ENCODE data around the gene KDM5A. TPM values are rescaled to one million over a fixed set of nuclear protein-coding genes. Genes with fewer than 3 reads are reported as not detected.

The KDM5A gene
- polyA plus RNA-seq, 1 of the 3 experiments (the other 2 are of a cell fraction), result 6.2 TPM

DNA sequence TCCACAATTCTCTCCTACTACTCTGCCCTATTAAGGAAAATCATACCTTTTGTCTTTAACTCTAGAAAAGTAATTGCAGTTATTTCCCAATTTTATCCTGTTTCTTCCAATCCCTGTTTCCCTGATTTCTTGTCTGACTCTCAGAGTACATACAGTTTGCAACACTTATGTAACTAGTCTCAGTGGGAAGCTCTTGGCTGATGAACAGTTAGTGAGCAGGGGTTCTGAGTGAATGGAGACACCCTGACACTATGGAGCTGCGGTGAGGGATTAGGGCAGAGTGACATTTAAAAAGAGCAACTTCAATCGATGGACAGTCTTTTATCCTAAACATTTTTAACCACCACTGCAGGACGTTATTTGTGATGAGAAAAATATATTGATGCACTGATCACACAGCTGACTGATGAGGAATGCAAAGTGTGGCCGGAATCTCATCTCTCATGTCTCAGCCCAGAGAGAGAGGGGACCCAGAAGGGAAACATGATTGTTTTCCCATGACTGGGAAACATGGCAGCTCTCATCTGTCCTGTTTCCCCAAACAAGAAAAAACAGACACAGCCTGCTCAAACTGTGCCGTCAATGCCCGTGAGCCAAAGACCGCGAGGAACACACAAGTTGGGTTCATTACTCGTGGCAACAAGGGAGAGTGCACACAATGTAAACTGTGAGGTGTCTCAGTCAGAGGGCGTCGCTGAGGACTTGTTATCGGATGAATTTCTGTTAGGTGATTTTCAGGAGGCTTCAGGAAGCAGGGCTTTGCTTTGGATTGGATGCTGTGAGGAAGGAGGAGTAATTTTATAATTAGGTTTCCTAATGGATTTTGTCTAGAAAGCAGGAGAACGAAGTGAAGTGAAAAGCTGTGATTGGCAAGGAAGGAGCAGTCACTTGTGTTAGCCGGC is 121.3 kb downstream of the KDM5A start:
- Histone ChIP-seq H3K4me2 (no peak overlapping the region), H4K20me1 (ENCODE audit: insufficient read depth) (no peaks in the 10 kb centered on the region), H3K4me1 (ENCODE audit: control insufficient read depth in 1 of 2, insufficient read depth in 2 of 2, low read depth in 1 of 2, low read length in 1 of 2) (peaks cover 0 to 12% of the 10 kb centered on the region in 2 experiments; a peak in 1 of 4 replicates), H3K4me3 (ENCODE audit: low read depth in 2 of 2, low read length in 1 of 2) (no peak overlapping the region), H3K79me2 (ENCODE audit: insufficient read depth) (no peaks in the 10 kb centered on the region), H3K9ac (no peak overlapping the region), H3K9me3 (no peaks in the 10 kb centered on the region), H2AFZ (ENCODE audit: low read depth) (no peak overlapping the region), H3F3A (replicated peaks; ENCODE audit: insufficient read depth) (no peaks in the 10 kb centered on the region), H3K27me3 (ENCODE audit: insufficient read depth) (no peaks in the 10 kb centered on the region), H3K27ac (ENCODE audit: low read depth in 2 of 2, low read length in 1 of 2) (no peak overlapping the region; a peak in 1 of 4 replicates), H3K9me2 (no peaks in the 10 kb centered on the region), H3K36me3 (replicated peaks in 1 of 2; ENCODE audit: control insufficient read depth in 1 of 2, insufficient read depth in 2 of 2, low read length in 1 of 2) (peaks cover 0 to 4% of the 10 kb centered on the region in 2 experiments)
- TF ChIP-seq NRF1 (IDR thresholded peaks at IDR 0.05; ENCODE audit: low read depth, low read length), result no peak
- no peak for TF ChIP-seq IRF3 (IDR thresholded peaks at IDR 0.05; ENCODE audit: low read depth, low read length)
- no peak for TF ChIP-seq RFX5 (IDR thresholded peaks at IDR 0.05; ENCODE audit: low read length)
- no peak for TF ChIP-seq YY1 (IDR thresholded peaks at IDR 0.05; ENCODE audit: low read depth)
- no peak for TF ChIP-seq USF1 (IDR thresholded peaks at IDR 0.05; ENCODE audit: borderline replicate concordance, low read depth)
- no peak for TF ChIP-seq CHD2 (IDR thresholded peaks at IDR 0.05; ENCODE audit: low read length, partially characterized antibody)
- TF ChIP-seq ELF1 (IDR thresholded peaks at IDR 0.05), result no peak
- TF ChIP-seq, protein P1, sequence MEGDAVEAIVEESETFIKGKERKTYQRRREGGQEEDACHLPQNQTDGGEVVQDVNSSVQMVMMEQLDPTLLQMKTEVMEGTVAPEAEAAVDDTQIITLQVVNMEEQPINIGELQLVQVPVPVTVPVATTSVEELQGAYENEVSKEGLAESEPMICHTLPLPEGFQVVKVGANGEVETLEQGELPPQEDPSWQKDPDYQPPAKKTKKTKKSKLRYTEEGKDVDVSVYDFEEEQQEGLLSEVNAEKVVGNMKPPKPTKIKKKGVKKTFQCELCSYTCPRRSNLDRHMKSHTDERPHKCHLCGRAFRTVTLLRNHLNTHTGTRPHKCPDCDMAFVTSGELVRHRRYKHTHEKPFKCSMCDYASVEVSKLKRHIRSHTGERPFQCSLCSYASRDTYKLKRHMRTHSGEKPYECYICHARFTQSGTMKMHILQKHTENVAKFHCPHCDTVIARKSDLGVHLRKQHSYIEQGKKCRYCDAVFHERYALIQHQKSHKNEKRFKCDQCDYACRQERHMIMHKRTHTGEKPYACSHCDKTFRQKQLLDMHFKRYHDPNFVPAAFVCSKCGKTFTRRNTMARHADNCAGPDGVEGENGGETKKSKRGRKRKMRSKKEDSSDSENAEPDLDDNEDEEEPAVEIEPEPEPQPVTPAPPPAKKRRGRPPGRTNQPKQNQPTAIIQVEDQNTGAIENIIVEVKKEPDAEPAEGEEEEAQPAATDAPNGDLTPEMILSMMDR (IDR thresholded peaks at IDR 0.05), result no peak
- no peak for TF ChIP-seq SIN3A (IDR thresholded peaks at IDR 0.05; ENCODE audit: borderline replicate concordance, low read depth, low read length)
- no peak for TF ChIP-seq SMC3 (IDR thresholded peaks at IDR 0.05; ENCODE audit: low read depth, low read length)
- no peak for TF ChIP-seq MXI1 (IDR thresholded peaks at IDR 0.05; ENCODE audit: low read depth, low read length)
- WGBS (ENCODE audit: low lambda C conversion rate), result 44% methylated on average over 14 of the region's 14 CpGs
- ChIA-PET POLR2A (no interaction called here), CTCF (no interaction called here)
- DNase-seq, result no peak

GRCh38 chr12:265096-265495 is 124.0 kb downstream of the KDM5A start:
- H3K4me2 ChIP-seq, result no peak overlapping the region
- ChIA-PET CTCF (no interaction called here), POLR2A (no interaction called here)
- H3K9ac ChIP-seq, result no peak overlapping the region
- no peak overlapping the region for H2AFZ ChIP-seq (ENCODE audit: low read depth)
- H3K36me3 ChIP-seq (replicated peaks in 1 of 2; ENCODE audit: control insufficient read depth in 1 of 2, insufficient read depth in 2 of 2, low read length in 1 of 2), result no peaks in the 10 kb centered on the region
- no peak overlapping the region for H3K4me3 ChIP-seq (ENCODE audit: low read depth in 2 of 2, low read length in 1 of 2)
- H3K27me3 ChIP-seq (ENCODE audit: insufficient read depth), result no peaks in the 10 kb centered on the region
- H3K79me2 ChIP-seq (ENCODE audit: insufficient read depth), result no peaks in the 10 kb centered on the region
- peaks cover 0 to 12% of the 10 kb centered on the region in 2 experiments; a peak in 1 of 4 replicates for H3K4me1 ChIP-seq (ENCODE audit: control insufficient read depth in 1 of 2, insufficient read depth in 2 of 2, low read depth in 1 of 2, low read length in 1 of 2)
- WGBS (ENCODE audit: low lambda C conversion rate), result 46% methylated on average over 3 of the region's 3 CpGs
- no peaks in the 10 kb centered on the region for H4K20me1 ChIP-seq (ENCODE audit: insufficient read depth)
- no peaks in the 10 kb centered on the region for H3K9me2 ChIP-seq
- no peaks in the 10 kb centered on the region for H3F3A ChIP-seq (replicated peaks; ENCODE audit: insufficient read depth)
- H3K27ac ChIP-seq (ENCODE audit: low read depth in 2 of 2, low read length in 1 of 2), result no peak overlapping the region
- H3K9me3 ChIP-seq, result no peaks in the 10 kb centered on the region
- DNase-seq, result no peak
- TF ChIP-seq, protein P2, sequence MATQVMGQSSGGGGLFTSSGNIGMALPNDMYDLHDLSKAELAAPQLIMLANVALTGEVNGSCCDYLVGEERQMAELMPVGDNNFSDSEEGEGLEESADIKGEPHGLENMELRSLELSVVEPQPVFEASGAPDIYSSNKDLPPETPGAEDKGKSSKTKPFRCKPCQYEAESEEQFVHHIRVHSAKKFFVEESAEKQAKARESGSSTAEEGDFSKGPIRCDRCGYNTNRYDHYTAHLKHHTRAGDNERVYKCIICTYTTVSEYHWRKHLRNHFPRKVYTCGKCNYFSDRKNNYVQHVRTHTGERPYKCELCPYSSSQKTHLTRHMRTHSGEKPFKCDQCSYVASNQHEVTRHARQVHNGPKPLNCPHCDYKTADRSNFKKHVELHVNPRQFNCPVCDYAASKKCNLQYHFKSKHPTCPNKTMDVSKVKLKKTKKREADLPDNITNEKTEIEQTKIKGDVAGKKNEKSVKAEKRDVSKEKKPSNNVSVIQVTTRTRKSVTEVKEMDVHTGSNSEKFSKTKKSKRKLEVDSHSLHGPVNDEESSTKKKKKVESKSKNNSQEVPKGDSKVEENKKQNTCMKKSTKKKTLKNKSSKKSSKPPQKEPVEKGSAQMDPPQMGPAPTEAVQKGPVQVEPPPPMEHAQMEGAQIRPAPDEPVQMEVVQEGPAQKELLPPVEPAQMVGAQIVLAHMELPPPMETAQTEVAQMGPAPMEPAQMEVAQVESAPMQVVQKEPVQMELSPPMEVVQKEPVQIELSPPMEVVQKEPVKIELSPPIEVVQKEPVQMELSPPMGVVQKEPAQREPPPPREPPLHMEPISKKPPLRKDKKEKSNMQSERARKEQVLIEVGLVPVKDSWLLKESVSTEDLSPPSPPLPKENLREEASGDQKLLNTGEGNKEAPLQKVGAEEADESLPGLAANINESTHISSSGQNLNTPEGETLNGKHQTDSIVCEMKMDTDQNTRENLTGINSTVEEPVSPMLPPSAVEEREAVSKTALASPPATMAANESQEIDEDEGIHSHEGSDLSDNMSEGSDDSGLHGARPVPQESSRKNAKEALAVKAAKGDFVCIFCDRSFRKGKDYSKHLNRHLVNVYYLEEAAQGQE (IDR thresholded peaks at IDR 0.05; ENCODE audit: low read depth, low read length), result no peak
- no peak for TF ChIP-seq MXI1 (IDR thresholded peaks at IDR 0.05; ENCODE audit: low read depth, low read length)
- TF ChIP-seq CHD2 (IDR thresholded peaks at IDR 0.05; ENCODE audit: low read length, partially characterized antibody), result no peak
- TF ChIP-seq, protein P3, sequence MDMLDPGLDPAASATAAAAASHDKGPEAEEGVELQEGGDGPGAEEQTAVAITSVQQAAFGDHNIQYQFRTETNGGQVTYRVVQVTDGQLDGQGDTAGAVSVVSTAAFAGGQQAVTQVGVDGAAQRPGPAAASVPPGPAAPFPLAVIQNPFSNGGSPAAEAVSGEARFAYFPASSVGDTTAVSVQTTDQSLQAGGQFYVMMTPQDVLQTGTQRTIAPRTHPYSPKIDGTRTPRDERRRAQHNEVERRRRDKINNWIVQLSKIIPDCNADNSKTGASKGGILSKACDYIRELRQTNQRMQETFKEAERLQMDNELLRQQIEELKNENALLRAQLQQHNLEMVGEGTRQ (IDR thresholded peaks at IDR 0.05; ENCODE audit: borderline replicate concordance, low read depth, low read length), result no peak
- no peak for TF ChIP-seq JUND (IDR thresholded peaks at IDR 0.05)
- no peak for TF ChIP-seq YY1 (IDR thresholded peaks at IDR 0.05; ENCODE audit: low read depth)
- TF ChIP-seq, protein P4, sequence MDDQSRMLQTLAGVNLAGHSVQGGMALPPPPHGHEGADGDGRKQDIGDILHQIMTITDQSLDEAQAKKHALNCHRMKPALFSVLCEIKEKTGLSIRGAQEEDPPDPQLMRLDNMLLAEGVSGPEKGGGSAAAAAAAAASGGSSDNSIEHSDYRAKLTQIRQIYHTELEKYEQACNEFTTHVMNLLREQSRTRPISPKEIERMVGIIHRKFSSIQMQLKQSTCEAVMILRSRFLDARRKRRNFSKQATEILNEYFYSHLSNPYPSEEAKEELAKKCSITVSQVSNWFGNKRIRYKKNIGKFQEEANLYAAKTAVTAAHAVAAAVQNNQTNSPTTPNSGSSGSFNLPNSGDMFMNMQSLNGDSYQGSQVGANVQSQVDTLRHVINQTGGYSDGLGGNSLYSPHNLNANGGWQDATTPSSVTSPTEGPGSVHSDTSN (IDR thresholded peaks at IDR 0.05), result no peak
- no peak for TF ChIP-seq NRF1 (IDR thresholded peaks at IDR 0.05; ENCODE audit: low read depth, low read length)
- no peak for TF ChIP-seq TAF1 (IDR thresholded peaks at IDR 0.05; ENCODE audit: borderline replicate concordance, low read depth, low read length)
